IMR-90 (cell line): ENCODE measurements around the gene PRKN.

Experiments used
- CEBPB ChIP-seq: IDR thresholded peaks from 2 replicates; pipeline ENCODE4 v1.6.1; 2012; ENCODE audit warnings: low read depth, low read length, improper control_type of control experiment
- CTCF ChIP-seq: conservative IDR thresholded peaks from 2 replicates; pipeline ENCODE4 v1.5.1; 2012; ENCODE audit warnings: mild to moderate bottlenecking, low read depth, low read length, improper control_type of control experiment
- ELK1 ChIP-seq: fragments of 150-350 bp; IDR thresholded peaks from 2 replicates; pipeline ENCODE4 v1.6.1; 2016; ENCODE audit warnings: low read depth, mild to moderate bottlenecking, low read length, moderate library complexity, borderline replicate concordance
- FOS ChIP-seq: fragments of 150-350 bp; IDR thresholded peaks from 2 replicates; pipeline ENCODE4 v1.6.1; 2016; ENCODE audit warnings: low read depth, low read length
- POLR2A ChIP-seq: IDR thresholded peaks from 2 replicates; pipeline ENCODE4 v1.6.1; 2012; ENCODE audit warnings: mild to moderate bottlenecking, low read depth, low read length
- RAD21 ChIP-seq: IDR thresholded peaks from 2 replicates; pipeline ENCODE4 v1.6.1; 2012; ENCODE audit warnings: low read length, improper control_type of control experiment
- RFX5 ChIP-seq: IDR thresholded peaks from 2 replicates; pipeline ENCODE4 v1.8.0; 2012; ENCODE audit warnings: low read depth, mild to moderate bottlenecking, low read length, moderate library complexity
- SMC3 ChIP-seq: fragments of 150-350 bp; IDR thresholded peaks from 2 replicates; pipeline ENCODE4 v1.6.1; 2016; ENCODE audit warnings: low read depth, mild to moderate bottlenecking, antibody characterized with exemption, low read length, moderate library complexity

- TF ChIP-seq RAD21 (no peak), POLR2A (no peak), ELK1 (no peak), CTCF (no peak), RFX5 (no peak), FOS (no peak), CEBPB (no peak), SMC3 (no peak)
These were observed 121.7 kb downstream of the PRKN start for GRCh38 chr6:162605881-162606280.
